ACC112 (cell line): ENCODE data around the gene CIRBP.
A peak's percentile ranks its signal among the peaks of the same experiment; 100 is the strongest.

ENCODE experiments used
- H2AFZ ChIP-seq: fragments of 200-600 bp; sonication (generic); one replicate; pipeline ENCODE4 v1.6.0; 2017; ENCODE audit warnings: antibody characterized with exemption, low read length; ENCODE audit not compliant: unreplicated experiment
- H3K27ac ChIP-seq: fragments of 200-600 bp; sonication (generic); 2 replicates; pipeline ENCODE4 v1.5.1; 2014; ENCODE audit warnings: low read depth, mild to moderate bottlenecking, antibody characterized with exemption, low read length, moderate library complexity
- H3K27me3 ChIP-seq: fragments of 200-600 bp; sonication (generic); 2 replicates; pipeline ENCODE4 v1.6.1; 2014; ENCODE audit warnings: mild to moderate bottlenecking, antibody characterized with exemption, low read length, moderate library complexity, mixed read lengths; ENCODE audit not compliant: insufficient read depth
- H3K36me3 ChIP-seq: fragments of 200-600 bp; sonication (generic); 2 replicates; pipeline ENCODE4 v1.6.1; 2016; ENCODE audit warnings: mild to moderate bottlenecking, antibody characterized with exemption, low read length, moderate library complexity, mixed read lengths; ENCODE audit not compliant: insufficient read depth
- H3K4me1 ChIP-seq: fragments of 200-600 bp; sonication (generic); one replicate; pipeline ENCODE4 v1.6.1; 2016; ENCODE audit warnings: low read length, mixed read lengths; ENCODE audit not compliant: insufficient read depth, unreplicated experiment, control insufficient read depth
- H3K4me3 ChIP-seq: fragments of 200-600 bp; sonication (generic); 2 replicates; pipeline ENCODE4 v1.5.1; 2014; ENCODE audit warnings: mild to moderate bottlenecking, low read depth, low read length
- H3K79me2 ChIP-seq: fragments of 200-600 bp; sonication (generic); one replicate; pipeline ENCODE4 v1.6.0; 2016; ENCODE audit warnings: low read length; ENCODE audit not compliant: control insufficient read depth, unreplicated experiment, insufficient read depth

The CIRBP gene

GRCh38 chr19:1231729-1232637, 37.1 kb upstream of the CIRBP start:
- H3K79me2 ChIP-seq, result no peaks in the 10 kb centered on the region
- H2AFZ ChIP-seq, result no peak overlapping the region
- H3K4me3 ChIP-seq, result no peak overlapping the region
- H3K27ac ChIP-seq, result no peak overlapping the region
- H3K36me3 ChIP-seq, result no peaks in the 10 kb centered on the region
- H3K27me3 ChIP-seq, result no peaks in the 10 kb centered on the region
- H3K4me1 ChIP-seq, result peaks cover 7% of the 10 kb centered on the region

GRCh38 chr19:1232652-1233072, 36.5 kb upstream of the CIRBP start:
- Histone ChIP-seq H3K36me3 (no peaks in the 10 kb centered on the region), H2AFZ (no peak overlapping the region), H3K79me2 (no peaks in the 10 kb centered on the region), H3K27ac (no peak overlapping the region), H3K4me3 (no peak overlapping the region), H3K4me1 (peaks cover 7% of the 10 kb centered on the region), H3K27me3 (no peaks in the 10 kb centered on the region)

GRCh38 chr19:1233115-1233667, 35.9 kb upstream of the CIRBP start:
- Histone ChIP-seq H3K4me3 (no peak overlapping the region), H3K27ac (no peak overlapping the region), H3K4me1 (peaks cover 7% of the 10 kb centered on the region), H3K79me2 (no peaks in the 10 kb centered on the region), H3K36me3 (no peaks in the 10 kb centered on the region), H3K27me3 (no peaks in the 10 kb centered on the region), H2AFZ (no peak overlapping the region)

DNA sequence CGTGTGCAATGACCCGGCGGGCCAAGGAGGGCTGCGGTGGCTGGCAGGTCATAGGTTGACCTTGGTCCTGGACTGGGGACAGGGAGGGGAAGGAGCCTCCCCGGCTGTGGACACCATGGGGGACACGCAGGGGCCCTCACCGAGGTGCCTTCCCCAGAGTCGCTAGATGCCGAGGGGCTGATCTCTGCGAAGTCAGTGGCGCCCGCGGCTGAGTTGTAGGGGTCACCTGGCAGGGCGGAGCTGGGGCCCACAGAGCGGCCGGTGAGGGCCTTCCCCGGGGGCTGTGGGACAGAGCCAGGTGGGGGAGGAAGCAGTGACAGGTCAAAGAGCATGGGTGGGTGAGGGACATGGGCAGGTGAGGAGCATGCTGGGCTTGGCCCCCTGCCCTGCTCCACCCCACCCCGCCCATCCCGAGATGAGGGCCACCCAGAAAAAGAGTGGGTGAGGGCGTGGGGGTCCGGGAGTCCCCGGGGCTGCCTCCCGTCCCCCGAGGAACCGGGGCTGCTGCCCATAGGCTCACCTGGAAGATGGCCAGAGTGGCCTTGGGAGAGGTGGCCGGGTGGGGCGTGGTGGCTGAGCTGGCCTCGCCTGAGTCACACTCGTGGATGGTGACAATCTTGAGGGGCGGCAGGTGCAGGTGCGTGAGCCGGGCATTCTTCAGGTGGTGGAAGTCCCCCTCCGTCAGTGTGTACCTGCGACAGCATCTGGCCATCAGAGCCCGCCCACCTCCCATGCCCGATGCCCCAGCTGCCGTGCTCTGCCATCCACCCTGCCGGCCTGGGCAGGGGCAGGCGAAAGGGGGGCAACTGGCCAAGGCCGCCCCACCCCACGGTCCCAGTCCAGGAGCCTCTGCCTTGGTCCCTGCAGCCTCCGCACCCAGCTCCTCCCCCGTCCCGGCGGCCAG, 34.8 kb upstream of the CIRBP start:
- Histone ChIP-seq H2AFZ (no peak overlapping the region), H3K27ac (no peak overlapping the region), H3K36me3 (no peaks in the 10 kb centered on the region), H3K27me3 (no peaks in the 10 kb centered on the region), H3K4me3 (no peak overlapping the region), H3K4me1 (peaks cover 7% of the 10 kb centered on the region), H3K79me2 (no peaks in the 10 kb centered on the region)

GRCh38 chr19:1234955-1235380, 34.2 kb upstream of the CIRBP start:
- H3K4me1 ChIP-seq, result peaks cover 7% of the 10 kb centered on the region
- no peaks in the 10 kb centered on the region for H3K79me2 ChIP-seq
- no peaks in the 10 kb centered on the region for H3K27me3 ChIP-seq
- no peak overlapping the region for H3K4me3 ChIP-seq
- no peak overlapping the region for H2AFZ ChIP-seq
- H3K36me3 ChIP-seq, result no peaks in the 10 kb centered on the region
- H3K27ac ChIP-seq, result no peak overlapping the region

DNA sequence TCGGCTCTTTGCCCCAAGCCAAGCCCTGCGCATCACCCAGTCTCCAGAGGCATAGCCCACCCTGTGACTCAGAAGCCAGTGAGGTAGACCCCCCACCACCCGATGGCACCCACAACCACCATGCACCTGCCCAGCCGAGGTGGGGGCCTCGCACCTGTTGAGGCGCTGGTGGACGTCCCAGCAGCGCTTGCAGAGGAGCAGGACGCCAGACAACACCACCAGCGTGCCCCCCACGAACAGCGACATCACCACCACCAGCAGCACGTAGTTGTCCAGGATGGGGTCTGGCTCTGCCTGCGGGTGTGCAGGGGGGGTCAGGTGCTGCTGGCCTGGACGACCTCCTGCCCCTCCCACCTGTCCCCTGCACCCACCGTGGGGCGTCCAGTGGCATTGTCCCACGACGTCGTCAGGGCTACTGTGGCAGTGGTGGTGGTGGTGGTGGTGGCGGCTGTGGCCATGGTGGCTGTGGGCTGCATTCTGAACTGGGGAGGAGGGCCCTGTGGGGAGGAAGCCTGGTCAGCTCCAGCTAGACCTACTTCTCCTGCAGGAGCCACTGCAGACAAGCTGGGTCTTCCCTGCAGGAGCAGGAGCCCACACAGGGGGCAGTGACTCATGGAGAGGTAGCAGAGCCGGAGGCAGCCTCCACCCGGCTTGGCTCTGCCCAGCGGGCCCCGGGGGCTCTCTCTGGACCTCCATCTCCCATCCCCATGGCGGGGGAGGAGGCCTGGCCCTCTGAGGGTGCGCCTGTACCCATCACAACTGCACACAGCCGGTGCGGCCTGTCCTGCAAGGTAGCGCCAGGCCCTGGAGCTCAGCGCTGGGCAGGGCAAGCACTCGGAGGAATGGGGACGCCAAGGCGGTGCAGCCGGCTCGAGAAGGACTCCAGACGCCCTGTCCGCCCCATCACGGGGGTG, 33.2 kb upstream of the CIRBP start:
- H3K4me1 ChIP-seq, result peaks cover 7% of the 10 kb centered on the region
- no peaks in the 10 kb centered on the region for H3K27me3 ChIP-seq
- no peak overlapping the region for H2AFZ ChIP-seq
- H3K27ac ChIP-seq, result no peak overlapping the region
- H3K4me3 ChIP-seq, result peak overlapping the region; percentile 77
- no peaks in the 10 kb centered on the region for H3K36me3 ChIP-seq
- no peaks in the 10 kb centered on the region for H3K79me2 ChIP-seq

DNA sequence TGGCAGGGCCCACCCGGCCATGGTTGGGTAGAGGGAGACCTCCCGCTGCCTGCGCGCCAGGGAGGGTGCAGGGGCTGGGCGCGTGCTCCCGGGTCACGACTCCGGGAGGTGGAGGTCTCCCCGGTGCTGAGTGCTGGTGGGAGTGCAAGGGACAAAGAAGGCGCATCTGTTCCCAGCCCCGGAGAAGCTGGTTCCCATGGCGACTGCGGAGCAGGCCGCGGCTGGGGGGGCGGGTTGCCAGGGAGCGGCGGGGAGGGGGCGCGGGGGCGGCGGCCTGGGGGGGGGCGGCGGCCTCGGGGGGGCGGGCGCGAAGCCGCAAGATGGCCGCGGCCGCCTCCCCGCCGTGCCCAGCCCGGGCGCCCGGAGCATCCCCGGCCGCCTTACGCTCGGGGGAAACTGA, 32.6 kb upstream of the CIRBP start:
- Histone ChIP-seq H3K27me3 (no peaks in the 10 kb centered on the region), H3K27ac (no peak overlapping the region), H3K4me3 (peak overlapping the region; percentile 79)

GRCh38 chr19:1237027-1237659, 32.0 kb upstream of the CIRBP start:
- H3K27me3 ChIP-seq, result no peaks in the 10 kb centered on the region
- H3K36me3 ChIP-seq, result no peaks in the 10 kb centered on the region
- peaks cover 11% of the 10 kb centered on the region for H3K4me1 ChIP-seq
- H2AFZ ChIP-seq, result no peak overlapping the region
- peaks cover 5% of the 10 kb centered on the region for H3K79me2 ChIP-seq
- peak overlapping the region; percentile 79 for H3K4me3 ChIP-seq
- no peak overlapping the region for H3K27ac ChIP-seq

More for the DNA sequence above, 32.6 kb upstream of the CIRBP start:
- peaks cover 11% of the 10 kb centered on the region for H3K4me1 ChIP-seq
- H3K36me3 ChIP-seq, result no peaks in the 10 kb centered on the region
- H3K79me2 ChIP-seq, result no peaks in the 10 kb centered on the region
- no peak overlapping the region for H2AFZ ChIP-seq

DNA sequence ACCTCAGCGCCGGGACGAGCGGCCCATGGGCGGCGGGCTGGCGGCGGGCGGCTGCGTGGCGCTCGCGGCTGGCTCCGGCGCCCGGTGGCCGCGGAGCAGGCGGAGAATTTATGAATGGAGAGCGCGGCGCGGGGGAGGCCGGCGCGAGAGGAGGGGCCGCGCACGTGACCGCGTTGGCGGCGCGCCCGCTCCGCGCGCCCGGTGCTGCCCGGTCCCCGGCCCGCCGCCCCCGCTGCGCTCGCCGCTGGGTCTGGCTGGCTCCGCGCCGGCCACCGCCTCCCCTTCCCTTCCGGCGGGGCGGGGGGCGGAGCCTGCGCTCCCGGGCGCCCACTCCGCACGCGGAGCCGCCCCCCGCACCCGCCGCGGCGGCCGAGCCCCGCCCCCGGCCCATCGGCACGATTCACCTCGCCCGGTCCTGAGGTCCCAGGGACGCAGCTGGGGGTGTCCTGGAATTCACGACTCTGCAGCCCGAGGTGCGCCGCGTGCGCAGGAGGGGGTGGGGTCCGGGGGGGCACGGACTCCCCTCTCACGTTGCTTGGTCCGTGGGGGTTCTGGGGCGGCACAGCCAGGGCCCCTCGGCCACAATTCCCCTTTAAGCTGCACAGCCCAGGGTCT, 31.3 kb upstream of the CIRBP start, which contains the start of gene CBARP:
Gene CBARP (minus strand): TSS at position 252 of the 615 bp plus-strand sequence. CDS start 1,905 bp downstream, outside the sequence.
- Histone ChIP-seq H3K4me1 (peaks cover 11% of the 10 kb centered on the region), H3K27ac (no peak within 1 kb of the TSS), H3K79me2 (peaks cover 11% of the 10 kb centered on the region), H3K36me3 (no peaks in the 10 kb centered on the region), H2AFZ (no peak within 1 kb of the TSS), H3K27me3 (no peaks in the 10 kb centered on the region), H3K4me3 (peak within 1 kb of the TSS; percentile 79)
